HEK293 (cell line): ENCODE data around the gene POLH.
A peak's percentile ranks its signal among the peaks of the same experiment; 100 is the strongest.

ENCODE experiments used
- KLF8 ChIP-seq: fragments of 450-650 bp; formaldehyde crosslinking; IDR thresholded peaks from 2 replicates; pipeline ENCODE4 v1.5.1; 2016; ENCODE audit warnings: missing biosample characterization, missing genetic modification characterization
- KLF9 ChIP-seq: fragments of 450-650 bp; formaldehyde crosslinking; IDR thresholded peaks from 2 replicates; pipeline ENCODE4 v1.5.1; 2016; ENCODE audit warnings: missing biosample characterization, missing genetic modification characterization, low read depth
- PBX3 ChIP-seq: sonication (generic); formaldehyde crosslinking; IDR thresholded peaks from 2 replicates; pipeline ENCODE4 v1.8.1; 2022; ENCODE audit warnings: mild to moderate bottlenecking, moderate library complexity, missing genetic modification reagents
- ZBTB44 ChIP-seq: fragments of 450-650 bp; IDR thresholded peaks from 2 replicates; pipeline ENCODE4 v1.5.1; 2018; ENCODE audit warnings: missing biosample characterization, mild to moderate bottlenecking, missing genetic modification characterization
- ZFHX2 ChIP-seq: fragments of 450-650 bp; formaldehyde crosslinking; conservative IDR thresholded peaks from 2 replicates; pipeline ENCODE4 v1.5.1; 2016; ENCODE audit warnings: missing biosample characterization, missing genetic modification characterization
- ZIC2 ChIP-seq: fragments of 450-650 bp; formaldehyde crosslinking; IDR thresholded peaks from 2 replicates; pipeline ENCODE4 v1.5.1; 2016; ENCODE audit warnings: missing biosample characterization, missing genetic modification characterization
- ZNF202 ChIP-seq: fragments of 450-650 bp; formaldehyde crosslinking; IDR thresholded peaks from 2 replicates; pipeline ENCODE4 v1.5.1; 2016; ENCODE audit warnings: missing biosample characterization, missing genetic modification characterization, borderline replicate concordance
- ZNF24 ChIP-seq: fragments of 450-650 bp; formaldehyde crosslinking; IDR thresholded peaks from 2 replicates; pipeline ENCODE4 v1.5.1; 2016; ENCODE audit warnings: missing biosample characterization, missing genetic modification characterization
- ZNF248 ChIP-seq: fragments of 450-650 bp; formaldehyde crosslinking; IDR thresholded peaks from 2 replicates; pipeline ENCODE4 v1.5.1; 2017; ENCODE audit warnings: missing biosample characterization, missing genetic modification characterization
- ZNF324 ChIP-seq: fragments of 450-650 bp; formaldehyde crosslinking; IDR thresholded peaks from 2 replicates; pipeline ENCODE4 v1.5.1; 2016; ENCODE audit warnings: missing biosample characterization, missing genetic modification characterization
- ZNF335 ChIP-seq: fragments of 450-650 bp; formaldehyde crosslinking; conservative IDR thresholded peaks from 2 replicates; pipeline ENCODE4 v1.5.1; 2016; ENCODE audit warnings: missing biosample characterization, missing genetic modification characterization
- ZNF341 ChIP-seq: fragments of 450-650 bp; formaldehyde crosslinking; IDR thresholded peaks from 2 replicates; pipeline ENCODE4; 2016; ENCODE audit warnings: low read depth, missing biosample characterization, missing genetic modification characterization
- ZNF398 ChIP-seq: fragments of 450-650 bp; formaldehyde crosslinking; IDR thresholded peaks from 2 replicates; pipeline ENCODE4 v1.5.1; 2017; ENCODE audit warnings: missing biosample characterization, missing genetic modification characterization
- ZNF426 ChIP-seq: fragments of 450-650 bp; formaldehyde crosslinking; IDR thresholded peaks from 2 replicates; pipeline ENCODE4 v1.5.1; 2017; ENCODE audit warnings: missing biosample characterization, missing genetic modification characterization, mild to moderate bottlenecking, inconsistent platforms, moderate library complexity
- ZNF449 ChIP-seq: fragments of 450-650 bp; formaldehyde crosslinking; IDR thresholded peaks from 2 replicates; pipeline ENCODE4 v1.5.1; 2017; ENCODE audit warnings: missing biosample characterization, mild to moderate bottlenecking, missing genetic modification characterization, moderate library complexity
- ZNF510 ChIP-seq: fragments of 450-650 bp; formaldehyde crosslinking; IDR thresholded peaks from 2 replicates; pipeline ENCODE4 v1.5.1; 2018; ENCODE audit warnings: mild to moderate bottlenecking, missing genetic modification characterization, missing biosample characterization; ENCODE audit not compliant: insufficient replicate concordance
- ZNF548 ChIP-seq: fragments of 450-650 bp; formaldehyde crosslinking; IDR thresholded peaks from 2 replicates; pipeline ENCODE4 v1.5.1; 2016; ENCODE audit warnings: missing biosample characterization, missing genetic modification characterization
- ZNF561 ChIP-seq: fragments of 450-650 bp; IDR thresholded peaks from 2 replicates; pipeline ENCODE4 v1.5.1; 2018; ENCODE audit warnings: missing biosample characterization, missing genetic modification characterization, borderline replicate concordance
- ZNF629 ChIP-seq: fragments of 450-650 bp; formaldehyde crosslinking; IDR thresholded peaks from 2 replicates; pipeline ENCODE4 v1.5.1; 2017; ENCODE audit warnings: missing biosample characterization, missing genetic modification characterization
- ZNF670 ChIP-seq: fragments of 450-650 bp; formaldehyde crosslinking; IDR thresholded peaks from 2 replicates; pipeline ENCODE4 v1.5.1; 2016; ENCODE audit warnings: missing biosample characterization, missing genetic modification characterization, low read depth
- ZSCAN23 ChIP-seq: fragments of 450-650 bp; formaldehyde crosslinking; IDR thresholded peaks from 2 replicates; pipeline ENCODE4 v1.5.1; 2016; ENCODE audit warnings: missing biosample characterization, missing genetic modification characterization
- ZXDB ChIP-seq: fragments of 450-650 bp; formaldehyde crosslinking; IDR thresholded peaks from 2 replicates; pipeline ENCODE4 v1.5.1; 2016; ENCODE audit warnings: missing biosample characterization, missing genetic modification characterization
- TF ChIP-seq, protein P1 (sequence below): fragments of 450-650 bp; formaldehyde crosslinking; conservative IDR thresholded peaks from 2 replicates; pipeline ENCODE4 v1.5.1; 2016; ENCODE audit warnings: low read depth, missing biosample characterization, missing genetic modification characterization
- TF ChIP-seq, protein P2 (sequence below): fragments of 450-650 bp; formaldehyde crosslinking; IDR thresholded peaks from 2 replicates; pipeline ENCODE4 v1.5.1; 2017; ENCODE audit warnings: missing biosample characterization, missing genetic modification characterization

POLH gene

DNA sequence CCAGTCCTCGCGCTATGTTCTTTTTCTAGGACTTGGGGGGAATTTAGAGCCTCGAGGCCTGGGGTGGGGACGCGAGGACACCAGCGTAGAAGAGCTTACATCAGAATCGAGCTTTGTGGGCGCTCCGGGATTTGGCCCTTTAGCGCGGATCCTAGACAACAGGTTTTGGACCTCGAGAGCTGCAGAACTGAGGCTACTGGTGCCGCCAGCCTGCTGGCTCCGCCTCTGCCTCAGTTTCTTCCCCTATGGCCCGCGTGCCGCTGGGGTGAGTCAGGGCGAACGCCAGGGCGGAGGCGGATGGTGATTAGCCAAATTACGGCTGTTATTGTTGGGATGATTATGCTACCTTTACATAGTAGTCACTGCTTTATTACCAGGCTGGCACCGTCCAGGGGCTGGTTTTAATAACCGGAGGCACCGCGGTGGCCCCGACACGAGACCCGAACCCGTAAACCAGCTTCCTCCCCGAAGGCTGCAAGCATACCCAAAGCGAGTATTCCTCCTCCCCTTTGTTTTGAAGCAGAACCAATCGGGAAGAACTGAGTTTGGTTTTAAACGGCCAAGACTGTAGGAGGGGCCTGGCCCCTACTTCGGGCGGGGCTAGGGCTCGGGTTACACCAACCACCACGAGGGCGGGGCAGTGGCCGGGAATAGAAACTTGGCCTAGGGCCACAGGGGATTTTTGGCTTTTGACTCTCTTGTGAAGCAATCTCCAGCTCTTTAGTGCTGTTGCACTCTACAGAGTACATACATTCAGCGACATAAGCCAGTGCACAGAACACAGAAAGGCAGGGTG lies 53.7 kb downstream of the POLH start (continued):
- TF ChIP-seq, protein P1, sequence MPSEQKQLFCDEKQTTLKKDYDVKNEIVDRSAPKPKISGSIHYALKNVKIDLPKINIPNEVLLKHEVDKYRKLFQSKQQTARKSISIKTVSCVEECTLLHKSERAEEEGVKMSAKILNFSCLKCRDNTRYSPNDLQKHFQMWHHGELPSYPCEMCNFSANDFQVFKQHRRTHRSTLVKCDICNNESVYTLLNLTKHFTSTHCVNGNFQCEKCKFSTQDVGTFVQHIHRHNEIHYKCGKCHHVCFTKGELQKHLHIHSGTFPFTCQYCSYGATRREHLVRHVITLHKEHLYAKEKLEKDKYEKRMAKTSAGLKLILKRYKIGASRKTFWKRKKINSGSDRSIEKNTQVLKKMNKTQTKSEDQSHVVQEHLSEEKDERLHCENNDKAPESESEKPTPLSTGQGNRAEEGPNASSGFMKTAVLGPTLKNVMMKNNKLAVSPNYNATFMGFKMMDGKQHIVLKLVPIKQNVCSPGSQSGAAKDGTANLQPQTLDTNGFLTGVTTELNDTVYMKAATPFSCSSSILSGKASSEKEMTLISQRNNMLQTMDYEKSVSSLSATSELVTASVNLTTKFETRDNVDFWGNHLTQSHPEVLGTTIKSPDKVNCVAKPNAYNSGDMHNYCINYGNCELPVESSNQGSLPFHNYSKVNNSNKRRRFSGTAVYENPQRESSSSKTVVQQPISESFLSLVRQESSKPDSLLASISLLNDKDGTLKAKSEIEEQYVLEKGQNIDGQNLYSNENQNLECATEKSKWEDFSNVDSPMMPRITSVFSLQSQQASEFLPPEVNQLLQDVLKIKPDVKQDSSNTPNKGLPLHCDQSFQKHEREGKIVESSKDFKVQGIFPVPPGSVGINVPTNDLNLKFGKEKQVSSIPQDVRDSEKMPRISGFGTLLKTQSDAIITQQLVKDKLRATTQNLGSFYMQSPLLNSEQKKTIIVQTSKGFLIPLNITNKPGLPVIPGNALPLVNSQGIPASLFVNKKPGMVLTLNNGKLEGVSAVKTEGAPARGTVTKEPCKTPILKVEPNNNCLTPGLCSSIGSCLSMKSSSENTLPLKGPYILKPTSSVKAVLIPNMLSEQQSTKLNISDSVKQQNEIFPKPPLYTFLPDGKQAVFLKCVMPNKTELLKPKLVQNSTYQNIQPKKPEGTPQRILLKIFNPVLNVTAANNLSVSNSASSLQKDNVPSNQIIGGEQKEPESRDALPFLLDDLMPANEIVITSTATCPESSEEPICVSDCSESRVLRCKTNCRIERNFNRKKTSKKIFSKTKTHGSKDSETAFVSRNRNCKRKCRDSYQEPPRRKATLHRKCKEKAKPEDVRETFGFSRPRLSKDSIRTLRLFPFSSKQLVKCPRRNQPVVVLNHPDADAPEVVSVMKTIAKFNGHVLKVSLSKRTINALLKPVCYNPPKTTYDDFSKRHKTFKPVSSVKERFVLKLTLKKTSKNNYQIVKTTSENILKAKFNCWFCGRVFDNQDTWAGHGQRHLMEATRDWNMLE (tag by site-specific recombination), result no peak
- peak; percentile 52; the same call in 1 of the 2 replicates for TF ChIP-seq ZSCAN23 (tag by site-specific recombination)
- peak; percentile 45; the same call in 1 of the 2 replicates for TF ChIP-seq ZBTB44 (tag by site-specific recombination)
- TF ChIP-seq ZNF670, result no peak
- peak; percentile 64 for TF ChIP-seq ZNF341 (tag by site-specific recombination)
- TF ChIP-seq ZNF398 (tag by site-specific recombination), result peak; percentile 6; the same call in 1 of the 2 replicates
- no peak for TF ChIP-seq ZNF426 (tag by site-specific recombination)
- TF ChIP-seq ZIC2 (tag by site-specific recombination), result no peak
- no peak for TF ChIP-seq ZNF548 (tag by site-specific recombination)
- peak; percentile 58 for TF ChIP-seq KLF9 (tag by site-specific recombination)
- TF ChIP-seq PBX3 (CRISPR knock-in tag), result no peak
- TF ChIP-seq ZNF629, result peak; percentile 39
- peak; percentile 91 for TF ChIP-seq ZNF335 (tag by site-specific recombination)
- TF ChIP-seq KLF8 (tag by site-specific recombination), result peak; percentile 72; the same call in 1 of the 2 replicates
- TF ChIP-seq, protein P2, sequence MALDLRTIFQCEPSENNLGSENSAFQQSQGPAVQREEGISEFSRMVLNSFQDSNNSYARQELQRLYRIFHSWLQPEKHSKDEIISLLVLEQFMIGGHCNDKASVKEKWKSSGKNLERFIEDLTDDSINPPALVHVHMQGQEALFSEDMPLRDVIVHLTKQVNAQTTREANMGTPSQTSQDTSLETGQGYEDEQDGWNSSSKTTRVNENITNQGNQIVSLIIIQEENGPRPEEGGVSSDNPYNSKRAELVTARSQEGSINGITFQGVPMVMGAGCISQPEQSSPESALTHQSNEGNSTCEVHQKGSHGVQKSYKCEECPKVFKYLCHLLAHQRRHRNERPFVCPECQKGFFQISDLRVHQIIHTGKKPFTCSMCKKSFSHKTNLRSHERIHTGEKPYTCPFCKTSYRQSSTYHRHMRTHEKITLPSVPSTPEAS (tag by site-specific recombination), result no peak
- peak; percentile 60; the same call in 1 of the 2 replicates for TF ChIP-seq ZNF561 (tag by site-specific recombination)
- TF ChIP-seq ZNF449 (tag by site-specific recombination), result no peak
- TF ChIP-seq ZNF324, result peak; percentile 30; the same call in 1 of the 2 replicates
- TF ChIP-seq ZFHX2 (tag by site-specific recombination), result no peak
- no peak for TF ChIP-seq ZNF510 (tag by site-specific recombination)
- no peak for TF ChIP-seq ZNF248
- TF ChIP-seq ZNF202 (tag by site-specific recombination), result no peak
- TF ChIP-seq ZNF24 (tag by site-specific recombination), result peak; percentile 31; the same call in 1 of the 2 replicates
- TF ChIP-seq ZXDB (tag by site-specific recombination), result peak; percentile 70; the same call in 1 of the 2 replicates
